RKO (cell line): Measurements from ENCODE around the gene SLC22A7.
"Not testable (repeated sequence)": the region's sequence is repeated elsewhere in the genome, so short reads cannot be mapped to it uniquely, and the experiment has no call there.

Experiments used
- DNase-seq: peaks from one replicate; pipeline ENCODE4 v3.0.0-alpha.2; 2016; ENCODE audit warnings: low spot score

Gene SLC22A7

GRCh38 chr6:43338243-43338642, 40.2 kb downstream of the SLC22A7 start:
- DNase-seq = no peak

- no peak for DNase-seq
Observed at GRCh38 chr6:43339168-43339567, 41.1 kb downstream of the SLC22A7 start.

GRCh38 chr6:43346243-43346642, 48.2 kb downstream of the SLC22A7 start:
- not testable (repeated sequence) for DNase-seq

GRCh38 chr6:43347021-43347420, 49.0 kb downstream of the SLC22A7 start:
- no peak for DNase-seq

GRCh38 chr6:43347444-43347843, 49.4 kb downstream of the SLC22A7 start:
- DNase-seq = no peak

- not testable (repeated sequence) for DNase-seq
Observed at GRCh38 chr6:43351951-43352350, 53.9 kb downstream of the SLC22A7 start.
